Measurements from ENCODE around the gene TMEM212.

GRCh38 chr3:171883257-171883892 is 40.2 kb downstream of the TMEM212 start:
- TF ChIP-seq POLR2A (IDR thresholded peaks at IDR 0.05) (no peak), CTCF (IDR thresholded peaks at IDR 0.05) (no peak)

Data from heart left ventricle (tissue), 13 donors.